VCaP (cell line): ENCODE data around the gene ATP4B.

Experiments used
- H3K27ac ChIP-seq: fragments of 450-650 bp; 2 replicates; pipeline ENCODE4 v1.5.1; 2017
- TF ChIP-seq, protein P1 (sequence below): fragments of 450-650 bp; conservative IDR thresholded peaks from 2 replicates; pipeline ENCODE4 v1.5.1; 2017; ENCODE audit warnings: mild to moderate bottlenecking, moderate library complexity

The ATP4B gene

DNA sequence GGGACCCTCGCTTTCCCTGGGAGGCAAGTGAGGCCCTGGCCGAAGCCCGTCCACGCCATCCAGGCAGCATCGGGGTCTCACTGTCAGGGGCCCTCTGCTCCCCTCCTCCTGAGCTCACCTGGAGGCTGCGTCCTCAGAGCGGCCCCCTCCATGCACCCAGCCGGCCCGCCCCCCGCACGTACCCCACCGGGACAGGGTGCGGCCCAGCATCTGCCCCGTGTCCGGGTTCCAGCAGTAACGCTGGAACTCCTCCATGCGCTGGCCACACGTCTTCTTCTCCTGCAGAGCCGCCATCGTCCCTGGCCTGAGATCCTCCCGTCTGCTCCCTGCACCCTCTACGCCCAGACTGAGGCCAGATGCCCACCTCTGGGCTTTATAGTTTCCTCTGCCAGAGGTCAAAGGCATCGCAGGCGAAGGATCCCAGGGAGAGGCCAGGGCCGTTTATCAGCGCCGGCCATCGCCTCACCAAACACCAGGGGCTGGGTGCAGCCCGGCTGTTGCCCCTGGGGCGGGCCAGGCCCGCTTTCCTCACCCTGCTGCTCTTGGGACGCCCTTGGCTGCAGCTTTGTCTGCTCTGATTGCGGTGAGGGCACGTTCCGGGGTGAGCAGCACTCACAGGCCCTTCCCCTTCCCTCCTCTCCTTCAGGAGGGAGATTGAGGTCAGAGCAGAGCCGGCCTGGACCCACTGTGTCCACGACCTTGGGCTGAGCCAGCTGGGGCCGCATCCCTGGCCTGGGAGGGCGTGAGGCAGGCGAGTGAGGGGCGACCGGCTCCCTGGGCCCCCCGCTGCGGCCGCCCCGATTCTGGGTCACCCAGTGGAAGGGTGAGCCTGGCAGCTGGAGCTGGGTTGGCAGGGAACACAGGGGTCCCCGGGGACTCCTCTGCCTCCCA is at the start of gene ATP4B:
Gene ATP4B, minus strand, starts transcription at position 348 of the 891 bp plus-strand sequence. Its CDS starts 54 bp downstream, at position 294.
- TF ChIP-seq, protein P1, sequence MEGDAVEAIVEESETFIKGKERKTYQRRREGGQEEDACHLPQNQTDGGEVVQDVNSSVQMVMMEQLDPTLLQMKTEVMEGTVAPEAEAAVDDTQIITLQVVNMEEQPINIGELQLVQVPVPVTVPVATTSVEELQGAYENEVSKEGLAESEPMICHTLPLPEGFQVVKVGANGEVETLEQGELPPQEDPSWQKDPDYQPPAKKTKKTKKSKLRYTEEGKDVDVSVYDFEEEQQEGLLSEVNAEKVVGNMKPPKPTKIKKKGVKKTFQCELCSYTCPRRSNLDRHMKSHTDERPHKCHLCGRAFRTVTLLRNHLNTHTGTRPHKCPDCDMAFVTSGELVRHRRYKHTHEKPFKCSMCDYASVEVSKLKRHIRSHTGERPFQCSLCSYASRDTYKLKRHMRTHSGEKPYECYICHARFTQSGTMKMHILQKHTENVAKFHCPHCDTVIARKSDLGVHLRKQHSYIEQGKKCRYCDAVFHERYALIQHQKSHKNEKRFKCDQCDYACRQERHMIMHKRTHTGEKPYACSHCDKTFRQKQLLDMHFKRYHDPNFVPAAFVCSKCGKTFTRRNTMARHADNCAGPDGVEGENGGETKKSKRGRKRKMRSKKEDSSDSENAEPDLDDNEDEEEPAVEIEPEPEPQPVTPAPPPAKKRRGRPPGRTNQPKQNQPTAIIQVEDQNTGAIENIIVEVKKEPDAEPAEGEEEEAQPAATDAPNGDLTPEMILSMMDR, result no peak
- H3K27ac ChIP-seq, result no peak within 1 kb of the TSS

DNA sequence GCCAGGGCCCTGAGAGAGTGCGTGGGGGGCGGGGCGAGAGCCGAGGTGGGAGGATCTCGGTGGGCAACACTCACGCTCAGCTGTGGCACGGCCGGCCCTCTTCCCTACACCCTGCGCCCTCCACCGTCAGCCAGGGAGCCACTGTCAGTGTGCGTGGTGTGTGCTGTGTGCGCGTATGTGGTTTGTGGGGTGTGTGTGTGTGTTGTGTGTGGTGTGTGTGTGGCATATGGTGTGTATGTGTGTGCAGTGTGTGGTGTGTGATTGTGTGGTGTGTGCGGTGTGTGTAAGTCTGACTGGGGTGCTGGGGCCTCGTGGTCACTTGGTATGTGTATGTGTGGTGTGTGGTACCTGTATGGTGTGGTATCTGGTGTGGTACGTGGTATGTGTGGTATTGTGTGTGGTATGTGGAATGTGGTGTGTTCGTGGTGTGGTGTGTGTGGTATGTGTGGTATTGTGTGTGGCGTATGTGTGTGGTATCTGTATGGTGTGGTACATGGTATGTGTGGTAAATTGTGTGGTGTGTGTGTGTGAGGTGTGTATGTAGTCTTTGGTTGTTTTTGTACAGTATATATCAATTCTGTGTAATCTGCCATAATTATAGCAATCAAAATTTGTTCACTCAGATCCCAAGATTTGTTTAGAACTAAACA is 14.1 kb upstream of the ATP4B start:
- TF ChIP-seq, protein P1, result no peak
- no peak overlapping the region for H3K27ac ChIP-seq

DNA sequence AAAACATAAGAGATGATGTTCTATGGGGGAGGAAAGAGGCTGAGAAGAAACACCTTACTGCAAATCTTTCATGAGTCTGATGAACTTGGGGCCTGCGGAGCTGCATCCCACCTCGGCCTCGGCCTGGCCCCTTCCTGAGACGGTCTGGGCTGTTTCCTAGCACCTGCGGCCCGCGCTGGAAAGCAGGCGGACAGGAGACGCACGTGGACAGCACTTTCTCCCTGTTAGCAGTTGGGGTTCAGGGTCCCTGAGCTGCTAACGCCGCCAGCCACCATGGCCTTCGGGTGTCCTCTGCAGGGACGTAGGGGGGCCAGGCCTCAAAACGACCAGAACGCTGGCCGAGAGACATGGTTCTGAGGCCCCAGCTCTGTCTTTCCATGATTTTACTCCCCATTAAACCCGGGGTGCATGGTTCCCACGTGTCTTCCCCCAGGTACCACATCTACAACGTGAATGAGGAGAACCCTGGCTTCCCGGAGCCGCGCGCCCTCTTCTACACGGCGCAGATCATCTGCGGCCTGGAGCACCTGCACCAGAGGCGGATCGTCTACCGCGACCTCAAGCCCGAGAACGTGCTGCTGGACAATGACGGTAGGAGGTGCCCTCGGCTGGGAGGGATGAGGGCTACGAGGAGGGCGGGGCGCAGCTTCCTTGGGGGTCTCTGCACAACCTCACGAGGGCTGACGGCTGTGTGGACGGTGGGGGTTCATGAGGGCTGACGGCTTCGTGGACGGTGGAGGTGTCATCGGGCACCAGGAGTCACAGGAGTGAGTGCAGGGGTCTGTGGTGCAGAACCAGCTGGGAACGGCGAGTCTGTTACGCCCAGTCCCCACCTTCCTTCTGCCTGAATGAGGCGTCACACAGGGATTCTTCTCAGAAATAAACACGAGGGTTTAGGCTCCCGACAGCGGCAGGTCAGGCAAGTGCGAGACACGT is 13.3 kb upstream of the ATP4B start:
- TF ChIP-seq, protein P1, result no peak
- H3K27ac ChIP-seq, result no peak overlapping the region

DNA sequence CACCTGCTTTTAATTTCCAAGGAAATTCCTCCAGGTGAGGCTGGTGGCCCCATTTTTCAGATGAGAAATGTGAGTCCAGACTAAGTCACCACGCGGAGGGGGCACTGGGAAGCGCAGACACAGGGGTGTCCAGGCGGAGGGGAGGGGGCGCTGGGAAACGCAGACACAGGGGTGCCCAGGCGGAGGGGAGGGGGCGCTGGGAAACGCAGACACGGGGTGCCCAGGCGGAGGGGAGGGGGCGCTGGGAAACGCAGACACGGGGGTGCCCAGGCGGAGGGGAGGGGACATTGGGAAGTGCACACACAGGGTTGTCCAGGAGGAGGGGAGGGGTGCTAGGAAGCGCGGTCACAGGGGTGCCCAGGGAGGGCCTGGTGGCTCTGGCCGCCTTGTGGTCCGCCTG is 12.5 kb upstream of the ATP4B start:
- TF ChIP-seq, protein P1, result no peak
- H3K27ac ChIP-seq, result no peak overlapping the region

DNA sequence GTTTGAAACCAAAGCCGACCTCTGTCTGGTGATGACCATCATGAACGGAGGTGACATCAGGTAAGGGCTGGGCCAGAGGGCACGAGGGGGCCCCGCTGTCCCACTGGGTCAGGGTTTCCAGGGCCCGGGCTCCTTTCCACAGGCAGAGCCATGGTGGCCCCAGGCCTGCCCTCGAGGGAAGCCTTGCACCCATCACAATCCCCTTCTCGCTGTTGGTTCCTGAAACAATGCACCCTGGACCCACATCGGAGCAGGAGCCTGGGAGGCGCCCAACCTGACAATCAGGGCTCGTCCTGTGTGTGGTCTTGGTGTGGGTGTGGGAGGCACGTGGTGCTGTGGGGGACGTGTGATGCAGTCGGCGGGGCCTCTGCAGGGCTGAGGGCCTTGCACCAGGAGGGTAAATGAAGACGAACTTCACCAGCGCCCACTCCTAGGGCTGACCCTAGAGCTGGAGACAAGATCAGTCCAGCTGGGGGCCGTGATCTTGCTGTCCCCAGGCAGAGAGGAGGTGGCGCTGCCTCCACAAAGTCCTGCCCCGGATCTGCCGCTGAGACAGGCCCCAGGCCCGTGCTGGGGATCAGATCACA is 11.8 kb upstream of the ATP4B start:
- H3K27ac ChIP-seq, result no peak overlapping the region
- TF ChIP-seq, protein P1, result no peak

DNA sequence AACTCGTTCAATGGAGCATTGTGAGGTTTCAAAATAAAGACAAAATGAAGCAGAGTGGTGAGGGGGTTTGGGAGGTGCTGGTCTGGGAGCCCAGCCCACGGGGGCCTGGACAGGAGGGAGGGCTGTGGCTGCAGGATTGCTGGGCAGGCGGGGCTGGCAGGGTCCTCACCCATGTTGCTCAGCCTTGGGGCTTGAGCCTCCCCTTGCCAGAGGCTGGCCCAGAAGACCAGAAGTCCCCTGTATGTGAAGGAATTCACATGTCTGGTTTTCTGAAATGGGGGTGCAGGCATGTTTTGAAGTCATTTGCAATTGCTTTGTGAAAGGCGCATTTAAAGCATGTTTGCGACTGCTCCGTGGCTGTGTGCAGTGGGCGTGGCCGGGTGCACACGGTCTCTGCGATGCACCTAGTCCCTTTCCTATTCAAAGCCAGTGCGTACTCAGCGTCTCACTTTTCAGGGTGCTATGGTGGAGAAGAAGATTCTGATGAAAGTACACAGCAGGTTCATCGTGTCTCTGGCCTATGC is 11.3 kb upstream of the ATP4B start:
- TF ChIP-seq, protein P1, result no peak
- H3K27ac ChIP-seq, result no peak overlapping the region
